Liver (tissue), 9 donors: ENCODE data around the gene FAM210B. TPM values are rescaled to one million over a fixed set of nuclear protein-coding genes. Genes with fewer than 3 reads are reported as not detected.
A peak's percentile ranks its signal among the peaks of the same experiment; 100 is the strongest.

ENCODE experiments used
- DNase-seq: peaks from one replicate; pipeline ENCODE4 v3.0.0-alpha.2; 2017; ENCODE audit warnings: low spot score
- H3K27ac ChIP-seq, 2 donors: one replicate each; pipeline ENCODE4 v1.7.0; 2013; ENCODE audit warnings: inconsistent platforms in 2 of 2, low read length in 2 of 2, control low read depth in 1 of 2, low read depth in 1 of 2, mild to moderate bottlenecking in 1 of 2
- H3K27me3 ChIP-seq, 4 donors: one replicate each; pipeline versions ENCODE4 v1.6.1 to v1.7.0; 2013; ENCODE audit warnings: low read length in 3 of 4, inconsistent platforms in 1 of 4, mild to moderate bottlenecking in 1 of 4, moderate library complexity in 1 of 4; ENCODE audit not compliant: control insufficient read depth in 4 of 4, insufficient read depth in 4 of 4
- H3K36me3 ChIP-seq, 4 donors: one replicate each; pipeline versions ENCODE4 v1.6.1 to v1.7.0; 2013; ENCODE audit warnings: low read length in 3 of 4, mild to moderate bottlenecking in 3 of 4, low read depth in 1 of 4, moderate library complexity in 1 of 4; ENCODE audit not compliant: control insufficient read depth in 4 of 4, insufficient read depth in 3 of 4
- H3K4me1 ChIP-seq, 4 donors: one replicate each; pipeline versions ENCODE4 v1.6.1 to v1.7.0; 2013; ENCODE audit warnings: low read length in 3 of 4, mild to moderate bottlenecking in 3 of 4, moderate library complexity in 1 of 4; ENCODE audit not compliant: control insufficient read depth in 4 of 4, insufficient read depth in 4 of 4
- H3K4me3 ChIP-seq, 3 donors: one replicate each; pipeline versions ENCODE4 v1.6.1 to v1.7.0; 2013; ENCODE audit warnings: low read length in 3 of 3, control low read depth in 1 of 3, low read depth in 1 of 3, mild to moderate bottlenecking in 1 of 3
- H3K9ac ChIP-seq, 2 donors: one replicate each; pipeline ENCODE4 v1.7.0; 2013; ENCODE audit warnings: low read length in 2 of 2, mild to moderate bottlenecking in 2 of 2, moderate library complexity in 2 of 2, control low read depth in 1 of 2, low read depth in 1 of 2
- H3K9me3 ChIP-seq, 4 donors: one replicate each; pipeline versions ENCODE4 v1.6.1 to v1.7.0; 2013; ENCODE audit warnings: low read length in 3 of 4; ENCODE audit not compliant: control insufficient read depth in 4 of 4
- ATF3 ChIP-seq: IDR thresholded peaks from 2 replicates; pipeline ENCODE4 v1.6.1; 2016; ENCODE audit warnings: antibody characterized with exemption
- CTCF ChIP-seq: fragments of 150-350 bp; IDR thresholded peaks from 2 replicates; pipeline ENCODE4 v1.5.1; 2017; ENCODE audit warnings: improper control_type of control experiment, low read depth, low read length; ENCODE audit not compliant: missing input control
- EGR1 ChIP-seq, 2 donors: IDR thresholded peaks; 2 replicates each; pipeline ENCODE4 v1.6.1; 2016 to 2018; ENCODE audit warnings: antibody characterized with exemption in 2 of 2, low read depth in 2 of 2
- FOXA1 ChIP-seq: IDR thresholded peaks from 2 replicates; pipeline ENCODE4 v1.6.1; 2016; ENCODE audit warnings: antibody characterized with exemption
- FOXA2 ChIP-seq: IDR thresholded peaks from 2 replicates; pipeline ENCODE4 v1.6.1; 2016; ENCODE audit warnings: antibody characterized with exemption
- GABPA ChIP-seq, 2 donors: IDR thresholded peaks in 1 of 2; conservative IDR thresholded peaks in 1 of 2; 2 replicates each; pipeline ENCODE4 v1.6.1; 2016; ENCODE audit warnings: antibody characterized with exemption in 2 of 2, mild to moderate bottlenecking in 1 of 2, moderate library complexity in 1 of 2
- HNF4A ChIP-seq, 2 donors: conservative IDR thresholded peaks; 2 replicates each; pipeline ENCODE4 v1.6.1; 2016; ENCODE audit warnings: antibody characterized with exemption in 2 of 2, mild to moderate bottlenecking in 2 of 2
- HNF4G ChIP-seq: IDR thresholded peaks from 2 replicates; pipeline ENCODE4 v1.6.1; 2016; ENCODE audit warnings: antibody characterized with exemption
- JUND ChIP-seq, 2 donors: IDR thresholded peaks; 2 replicates each; pipeline ENCODE4 v1.6.1; 2016; ENCODE audit warnings: antibody characterized with exemption in 2 of 2
- MAX ChIP-seq: IDR thresholded peaks from 2 replicates; pipeline ENCODE4 v1.6.1; 2016; ENCODE audit warnings: antibody characterized with exemption
- NR2F2 ChIP-seq: IDR thresholded peaks from 2 replicates; pipeline ENCODE4 v1.6.1; 2016; ENCODE audit warnings: antibody characterized with exemption
- RAD21 ChIP-seq, 2 donors: IDR thresholded peaks; 2 replicates each; pipeline ENCODE4 v1.6.1; 2016; ENCODE audit warnings: antibody characterized with exemption in 2 of 2, mild to moderate bottlenecking in 2 of 2
- REST ChIP-seq: IDR thresholded peaks from 2 replicates; pipeline ENCODE4 v1.6.1; 2016; ENCODE audit warnings: antibody characterized with exemption, mild to moderate bottlenecking
- RXRA ChIP-seq, 2 donors: IDR thresholded peaks; 2 replicates each; pipeline ENCODE4 v1.6.1; 2017 to 2018; ENCODE audit warnings: antibody characterized with exemption in 2 of 2, mild to moderate bottlenecking in 1 of 2
- SP1 ChIP-seq: IDR thresholded peaks from 2 replicates; pipeline ENCODE4 v1.6.1; 2018; ENCODE audit warnings: antibody characterized with exemption, mild to moderate bottlenecking
- TAF1 ChIP-seq: conservative IDR thresholded peaks from 2 replicates; pipeline ENCODE4 v1.6.1; 2016; ENCODE audit warnings: antibody characterized with exemption, mild to moderate bottlenecking
- YY1 ChIP-seq: IDR thresholded peaks from 2 replicates; pipeline ENCODE4 v1.6.1; 2016; ENCODE audit warnings: antibody characterized with exemption, mild to moderate bottlenecking
- ZBTB33 ChIP-seq: IDR thresholded peaks from 2 replicates; pipeline ENCODE4 v1.6.1; 2016; ENCODE audit warnings: antibody characterized with exemption
- WGBS: extraction: QIAGEN DNeasy Blood & Tissue Kit; methylation state at CpG from one replicate; pipeline ENCODE4 v1.1.7; 2013; 5-methylcytosine and 5-hydroxymethylcytosine counted together
- polyA plus RNA-seq, 2 donors: library from polyadenylated mRNA; stranded (reverse) in 1 of 2; unstranded in 1 of 2; fragments of 200-250 nt in 1 of 2; fragments of >200 nt in 1 of 2; fragmentation: Nextera tagmentation in 1 of 2; extraction: Ambion mirVana in 1 of 2; gene quantifications; one replicate each; pipeline versions ENCODE4 v1.2.1 to v1.2.3, GENCODE V29; 2013 to 2015
- total RNA-seq, 2 donors: library from RNA; depleted of rRNA; stranded (reverse); fragments of >200 nt; gene quantifications; one replicate each; pipeline ENCODE4 v1.2.3, GENCODE V29; 2014
- donor health status: healthy.
- donor health status: healthy.
- donor health status: healthy.
- donor health status: healthy.
- donor health status: healthy.

FAM210B gene
- total and polyA plus RNA-seq, 4 donors = 21.8 to 139 (median 30.7) TPM

GRCh38 chr20:56392132-56392880 is 33.5 kb downstream of the FAM210B start, which contains the start of the genes AURKA and CSTF1:
Gene AURKA (minus strand): TSS chr20:56392215. CDS start chr20:56388197, 4,018 bp downstream.
Gene CSTF1 (plus strand): TSS chr20:56392645. CDS start chr20:56395553, 2,908 bp downstream.
- peak; percentile 85 for TF ChIP-seq ATF3
- TF ChIP-seq NR2F2 = peak; percentile 97
- peak; percentile 94 for TF ChIP-seq HNF4G
- TF ChIP-seq MAX = peak; percentile 87
- TF ChIP-seq RAD21 (IDR thresholded peaks at IDR 0.05) = peak; percentile 50 to 58
- TF ChIP-seq EGR1 (IDR thresholded peaks at IDR 0.05; ENCODE audit: low read depth in 2 of 2) = peak; percentile 48 to 93
- TF ChIP-seq FOXA1 = peak; percentile 65
- TF ChIP-seq JUND (IDR thresholded peaks at IDR 0.05) = peak; percentile 91 to 94
- peak; percentile 95 to 96 for TF ChIP-seq HNF4A (conservative IDR thresholded peaks at IDR 0.05)
- peak; percentile 43 for TF ChIP-seq FOXA2
- no peak for TF ChIP-seq CTCF
- peak; percentile 100 for TF ChIP-seq YY1
- peak; percentile 89 for TF ChIP-seq RXRA (IDR thresholded peaks at IDR 0.05)
- TF ChIP-seq TAF1 = peak; percentile 34
- peak in 1 of 2 donors; percentile 86 for TF ChIP-seq GABPA (IDR thresholded peaks at IDR 0.05 in 1 of 2, conservative IDR thresholded peaks at IDR 0.05 in 1 of 2)
- TF ChIP-seq ZBTB33 = peak; percentile 95
- TF ChIP-seq REST = peak; percentile 90
- TF ChIP-seq SP1 = peak; percentile 92
- DNase-seq = peak; percentile 99
- Histone ChIP-seq H3K4me1 (peaks cover 2 to 21% (median 16%) of the 10 kb centered on the region in 4 donors), H3K9me3 (no peaks in the 10 kb centered on the region), H3K27me3 (no peaks in the 10 kb centered on the region), H3K9ac (peak within 1 kb of the TSS; percentile 90 to 93), H3K4me3 (peak within 1 kb of the TSS; percentile 56 to 99 (median 92)), H3K36me3 (peaks cover 0 to 21% (median 16%) of the 10 kb centered on the region in 4 donors), H3K27ac (peak within 1 kb of the TSS; percentile 93 to 96)
- under 1% methylated on average over 53 of the region's 53 CpGs for WGBS
